IMR-90 (cell line): ENCODE data around the gene ABCG8. TPM values are rescaled to one million over a fixed set of nuclear protein-coding genes. Genes with fewer than 3 reads are reported as not detected.

Experiments used
- ATAC-seq: fragments of 200-7000 bp; cut with Tn5 transposase; 2 replicates; pipeline ENCODE4 v1.9.1; 2020; ENCODE audit warnings: low read depth, mild to moderate bottlenecking, moderate library complexity
- BruUV-seq: library from RNA; stranded (reverse); fragments of 400-500 nt; replicated peaks from 2 replicates; lab custom pipeline; 2021; lab: Mats Ljungman, UMichigan
- CTCF ChIA-PET: fragments of 300-600 bp; formaldehyde crosslinking; extraction: SDS; loops from one replicate; lab custom pipeline; 2021; ENCODE audit warnings: antibody characterized with exemption; lab: Yijun Ruan, JAX
- POLR2A ChIA-PET: fragments of 300-600 bp; sonication (Branson Sonifier 250); formaldehyde crosslinking; loops from one replicate; lab custom pipeline; 2022; ENCODE audit warnings: antibody characterized with exemption; ENCODE audit not compliant: unreplicated experiment; lab: Charles Lee
- DNase-seq: peaks from one replicate; pipeline ENCODE4 v3.0.0; 2013
- H2AFZ ChIP-seq: replicated peaks from 2 replicates; pipeline ENCODE3; 2013; ENCODE audit warnings: low read length, mild to moderate bottlenecking; ENCODE audit not compliant: poor library complexity
- H2AK5ac ChIP-seq: 2 replicates; pipeline ENCODE4 v1.6.1; 2013; ENCODE audit warnings: low read depth, low read length, inconsistent platforms
- H2AK9ac ChIP-seq: replicated peaks from 2 replicates; pipeline ENCODE3; 2013; ENCODE audit warnings: mild to moderate bottlenecking, low read depth, low read length, moderate library complexity; ENCODE audit not compliant: poor library complexity
- H2BK120ac ChIP-seq: 2 replicates; pipeline ENCODE4 v1.6.1; 2013; ENCODE audit warnings: low read depth, low read length, inconsistent platforms
- H2BK15ac ChIP-seq: 3 replicates; pipeline ENCODE4 v1.6.1; 2013; ENCODE audit warnings: low read depth, low read length, inconsistent platforms
- H2BK20ac ChIP-seq: 2 replicates; pipeline ENCODE4 v1.6.1; 2013; ENCODE audit warnings: low read depth, mild to moderate bottlenecking, inconsistent platforms, low read length, moderate library complexity
- H2BK5ac ChIP-seq: 2 replicates; pipeline ENCODE4 v1.6.1; 2013; ENCODE audit warnings: mild to moderate bottlenecking, low read depth, low read length, inconsistent platforms; ENCODE audit not compliant: poor library complexity, severe bottlenecking
- H3K14ac ChIP-seq: replicated peaks from 2 replicates; pipeline ENCODE4 v1.6.1; 2013; ENCODE audit warnings: low read depth, low read length, inconsistent platforms
- H3K18ac ChIP-seq: 2 replicates; pipeline ENCODE4 v1.6.1; 2013; ENCODE audit warnings: low read depth, low read length, control low read depth
- H3K23ac ChIP-seq: 2 replicates; pipeline ENCODE4 v1.6.1; 2013; ENCODE audit warnings: low read depth, low read length, inconsistent platforms
- H3K27ac ChIP-seq: 2 replicates; pipeline ENCODE4 v1.5.1; 2013; ENCODE audit warnings: mild to moderate bottlenecking, control low read depth, low read length; ENCODE audit not compliant: insufficient read depth
- H3K27me3 ChIP-seq: 2 replicates; pipeline ENCODE4 v1.6.1; 2013; ENCODE audit warnings: low read length; ENCODE audit not compliant: control insufficient read depth, insufficient read depth
- H3K36me3 ChIP-seq: 2 replicates; pipeline ENCODE4 v1.6.1; 2013; ENCODE audit warnings: low read length, mixed read lengths; ENCODE audit not compliant: control insufficient read depth, insufficient read depth
- H3K4ac ChIP-seq: 2 replicates; pipeline ENCODE4 v1.6.1; 2013; ENCODE audit warnings: low read depth, low read length, inconsistent platforms
- H3K4me1 ChIP-seq: 2 replicates; pipeline ENCODE4 v1.6.1; 2013; ENCODE audit warnings: low read length, mixed read lengths; ENCODE audit not compliant: control insufficient read depth, insufficient read depth
- H3K4me2 ChIP-seq: 2 replicates; pipeline ENCODE4 v1.6.1; 2013; ENCODE audit warnings: low read depth, mild to moderate bottlenecking, control low read depth, low read length, moderate library complexity
- H3K4me3 ChIP-seq: 2 replicates; pipeline ENCODE4 v1.5.1; 2013; ENCODE audit warnings: low read depth, mild to moderate bottlenecking, control low read depth, low read length, moderate library complexity; ENCODE audit not compliant: insufficient read depth
- H3K56ac ChIP-seq: 2 replicates; pipeline ENCODE4 v1.6.1; 2013; ENCODE audit warnings: low read length, inconsistent platforms; ENCODE audit not compliant: insufficient read depth; ENCODE audit errors: extremely low read depth
- H3K79me1 ChIP-seq, 2 experiments: 2 replicates each; pipeline ENCODE4 v1.6.1; 2013; ENCODE audit warnings: low read length in 2 of 2, inconsistent platforms in 1 of 2, low read depth in 1 of 2
- H3K9ac ChIP-seq: 2 replicates; pipeline ENCODE4 v1.6.1; 2013; ENCODE audit warnings: low read depth, low read length, control low read depth
- H3K9me1 ChIP-seq: 2 replicates; pipeline ENCODE4 v1.6.1; 2013; ENCODE audit warnings: low read length, inconsistent platforms; ENCODE audit not compliant: insufficient read depth
- H3K9me3 ChIP-seq: 2 replicates; pipeline ENCODE4 v1.6.1; 2013; ENCODE audit warnings: low read length; ENCODE audit not compliant: control insufficient read depth, insufficient read depth
- H4K20me1 ChIP-seq: 2 replicates; pipeline ENCODE4 v1.6.1; 2013; ENCODE audit warnings: low read length, inconsistent platforms; ENCODE audit not compliant: insufficient read depth
- H4K5ac ChIP-seq: 2 replicates; pipeline ENCODE4 v1.6.1; 2013; ENCODE audit warnings: mild to moderate bottlenecking, low read depth, low read length, control low read depth
- H4K8ac ChIP-seq, 2 experiments: 2 replicates each; pipeline ENCODE4 v1.6.1; 2013; ENCODE audit warnings: low read depth in 2 of 2, low read length in 2 of 2, control low read depth in 1 of 2, inconsistent platforms in 1 of 2
- H4K91ac ChIP-seq: 2 replicates; pipeline ENCODE4 v1.6.1; 2013; ENCODE audit warnings: low read depth, low read length, inconsistent platforms; ENCODE audit not compliant: insufficient read depth
- MAFK ChIP-seq: IDR thresholded peaks from 2 replicates; pipeline ENCODE4 v1.6.1; 2012; ENCODE audit warnings: low read depth, low read length, improper control_type of control experiment
- MAZ ChIP-seq: IDR thresholded peaks from 2 replicates; pipeline ENCODE4 v1.6.1; 2012; ENCODE audit warnings: low read depth, mild to moderate bottlenecking, low read length, improper control_type of control experiment, moderate library complexity, borderline replicate concordance
- MXI1 ChIP-seq: IDR thresholded peaks from 2 replicates; pipeline ENCODE4 v1.6.1; 2012; ENCODE audit warnings: low read depth, mild to moderate bottlenecking, low read length, moderate library complexity, borderline replicate concordance
- NFE2L2 ChIP-seq: fragments of 150-350 bp; IDR thresholded peaks from 2 replicates; pipeline ENCODE4 v1.6.1; 2016; ENCODE audit warnings: low read depth, mild to moderate bottlenecking, low read length
- POLR2A ChIP-seq: IDR thresholded peaks from 2 replicates; pipeline ENCODE4 v1.6.1; 2012; ENCODE audit warnings: mild to moderate bottlenecking, low read depth, low read length
- RCOR1 ChIP-seq: IDR thresholded peaks from 2 replicates; pipeline ENCODE4 v1.6.1; 2012; ENCODE audit warnings: mild to moderate bottlenecking, low read length, improper control_type of control experiment; ENCODE audit not compliant: insufficient replicate concordance
- WGBS, 2 experiments: methylation state at CpG; one replicate each; pipeline versions ENCODE4 v1.1.5 to v1.1.7; 2013; ENCODE audit warnings: missing lambda C conversion rate in 2 of 2; ENCODE audit not compliant: insufficient read length in 1 of 2; ENCODE audit errors: extremely low coverage in 2 of 2; 5-methylcytosine and 5-hydroxymethylcytosine counted together
- dilution Hi-C: fragments of 300-500 bp; cut with HindIII; formaldehyde crosslinking; loops from one replicate; pipeline ENCODE4 v1.14.3; 2018; ENCODE audit warnings: low sequenced_read_pairs; ENCODE audit not compliant: unreplicated experiment
- in situ Hi-C: fragments of 300-500 bp; cut with MboI; formaldehyde crosslinking; loops from 3 replicates; pipeline ENCODE4 v1.14.3; 2019; ENCODE audit warnings: low sequenced_read_pairs, inconsistent platforms, mixed read lengths
- intact Hi-C: fragments of 100-400 bp; cut with micrococcal nuclease; formaldehyde crosslinking; loops from 2 replicates; pipeline ENCODE4 v1.10.0; 2022
- polyA plus RNA-seq, 3 experiments: library from polyadenylated mRNA; depleted of rRNA; stranded (reverse); fragments of >200 nt; gene quantifications; 2 replicates each; pipeline ENCODE4 v1.2.3, GENCODE V29; 2012; ENCODE audit warnings: low replicate concordance in 1 of 3
- total RNA-seq: library from RNA; depleted of rRNA; stranded (reverse); fragments of >200 nt; gene quantifications from 2 replicates; pipeline ENCODE4 v1.2.3, GENCODE V29; 2012
- TF ChIP-seq, protein P1 (sequence below): fragments of 150-350 bp; IDR thresholded peaks from 2 replicates; pipeline ENCODE4 v1.6.1; 2016; ENCODE audit warnings: low read depth, mild to moderate bottlenecking, low read length, moderate library complexity, borderline replicate concordance
- TF ChIP-seq, protein P2 (sequence below): conservative IDR thresholded peaks from 2 replicates; pipeline ENCODE4 v1.5.1; 2012; ENCODE audit warnings: mild to moderate bottlenecking, low read depth, low read length, improper control_type of control experiment

ABCG8 gene
- total and polyA plus RNA-seq, 2 of the 4 experiments (the other 2 are of a cell fraction): not detected

DNA sequence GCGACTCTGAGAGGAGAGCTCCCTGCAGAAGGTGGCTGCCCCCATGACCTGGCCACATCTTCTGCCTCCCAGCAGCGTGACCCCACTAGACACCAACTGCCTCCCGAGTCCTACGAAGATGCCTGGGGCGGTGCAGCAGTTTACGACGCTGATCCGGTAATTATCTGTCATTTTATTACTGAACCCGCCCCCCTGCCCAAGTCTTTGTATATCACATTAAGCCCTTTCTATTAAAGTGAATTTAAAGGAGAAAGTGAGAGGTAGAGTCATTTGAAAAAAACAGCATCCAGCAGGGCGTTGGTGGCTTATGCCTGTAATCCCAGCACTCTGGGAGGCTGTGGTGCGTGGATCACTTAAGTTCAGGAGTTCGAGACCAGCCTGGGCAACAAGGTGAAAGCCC is 33.4 kb downstream of the ABCG8 start:
- CTCF ChIA-PET: no interaction called here

More for the DNA sequence above, 33.4 kb downstream of the ABCG8 start:
- Histone ChIP-seq H3K79me1 (no peaks in the 10 kb centered on the region), H3K56ac (no peak overlapping the region), H2BK5ac (no peak overlapping the region), H2BK20ac (no peak overlapping the region), H3K4me3 (no peak overlapping the region), H2AFZ (no peak overlapping the region), H4K91ac (no peak overlapping the region), H3K27ac (no peak overlapping the region), H3K4me1 (no peaks in the 10 kb centered on the region), H3K9me1 (no peaks in the 10 kb centered on the region), H3K18ac (no peak overlapping the region), H3K23ac (no peak overlapping the region), H4K5ac (no peak overlapping the region), H2AK9ac (no peak overlapping the region), H3K27me3 (peaks cover 35% of the 10 kb centered on the region), H3K4me2 (no peak overlapping the region), H3K4ac (no peak overlapping the region), H2AK5ac (no peak overlapping the region), H4K20me1 (no peaks in the 10 kb centered on the region), H3K36me3 (no peaks in the 10 kb centered on the region), H3K14ac (no peak overlapping the region), H3K9ac (no peak overlapping the region), H2BK120ac (no peak overlapping the region), H3K9me3 (no peaks in the 10 kb centered on the region), H4K8ac (no peak overlapping the region), H2BK15ac (no peak overlapping the region)
- dilution Hi-C loops: no loop called here
- DNase-seq: no peak
- intact Hi-C loops: no loop called here
- no CpG with 5 or more reads among the region's 12 CpGs for WGBS, 2 experiments
- no TSS peak for BruUV-seq
- POLR2A ChIA-PET: no interaction called here
- in situ Hi-C loops: no loop called here
- no peak for ATAC-seq
- TF ChIP-seq NFE2L2 (no peak), POLR2A (no peak), MAZ (no peak), RCOR1 (no peak), MXI1 (no peak), MAFK (no peak)
- TF ChIP-seq, protein P1, sequence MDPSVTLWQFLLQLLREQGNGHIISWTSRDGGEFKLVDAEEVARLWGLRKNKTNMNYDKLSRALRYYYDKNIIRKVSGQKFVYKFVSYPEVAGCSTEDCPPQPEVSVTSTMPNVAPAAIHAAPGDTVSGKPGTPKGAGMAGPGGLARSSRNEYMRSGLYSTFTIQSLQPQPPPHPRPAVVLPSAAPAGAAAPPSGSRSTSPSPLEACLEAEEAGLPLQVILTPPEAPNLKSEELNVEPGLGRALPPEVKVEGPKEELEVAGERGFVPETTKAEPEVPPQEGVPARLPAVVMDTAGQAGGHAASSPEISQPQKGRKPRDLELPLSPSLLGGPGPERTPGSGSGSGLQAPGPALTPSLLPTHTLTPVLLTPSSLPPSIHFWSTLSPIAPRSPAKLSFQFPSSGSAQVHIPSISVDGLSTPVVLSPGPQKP: no peak
- TF ChIP-seq, protein P2, sequence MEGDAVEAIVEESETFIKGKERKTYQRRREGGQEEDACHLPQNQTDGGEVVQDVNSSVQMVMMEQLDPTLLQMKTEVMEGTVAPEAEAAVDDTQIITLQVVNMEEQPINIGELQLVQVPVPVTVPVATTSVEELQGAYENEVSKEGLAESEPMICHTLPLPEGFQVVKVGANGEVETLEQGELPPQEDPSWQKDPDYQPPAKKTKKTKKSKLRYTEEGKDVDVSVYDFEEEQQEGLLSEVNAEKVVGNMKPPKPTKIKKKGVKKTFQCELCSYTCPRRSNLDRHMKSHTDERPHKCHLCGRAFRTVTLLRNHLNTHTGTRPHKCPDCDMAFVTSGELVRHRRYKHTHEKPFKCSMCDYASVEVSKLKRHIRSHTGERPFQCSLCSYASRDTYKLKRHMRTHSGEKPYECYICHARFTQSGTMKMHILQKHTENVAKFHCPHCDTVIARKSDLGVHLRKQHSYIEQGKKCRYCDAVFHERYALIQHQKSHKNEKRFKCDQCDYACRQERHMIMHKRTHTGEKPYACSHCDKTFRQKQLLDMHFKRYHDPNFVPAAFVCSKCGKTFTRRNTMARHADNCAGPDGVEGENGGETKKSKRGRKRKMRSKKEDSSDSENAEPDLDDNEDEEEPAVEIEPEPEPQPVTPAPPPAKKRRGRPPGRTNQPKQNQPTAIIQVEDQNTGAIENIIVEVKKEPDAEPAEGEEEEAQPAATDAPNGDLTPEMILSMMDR: no peak
